ENCODE data around the gene IQCK. TPM values are rescaled to one million over a fixed set of nuclear protein-coding genes. Genes with fewer than 3 reads are reported as not detected.

IQCK gene
- polyA plus RNA-seq, 2 of the 4 experiments (the other 2 are of a cell fraction): 10.3 to 15.6 TPM

DNA sequence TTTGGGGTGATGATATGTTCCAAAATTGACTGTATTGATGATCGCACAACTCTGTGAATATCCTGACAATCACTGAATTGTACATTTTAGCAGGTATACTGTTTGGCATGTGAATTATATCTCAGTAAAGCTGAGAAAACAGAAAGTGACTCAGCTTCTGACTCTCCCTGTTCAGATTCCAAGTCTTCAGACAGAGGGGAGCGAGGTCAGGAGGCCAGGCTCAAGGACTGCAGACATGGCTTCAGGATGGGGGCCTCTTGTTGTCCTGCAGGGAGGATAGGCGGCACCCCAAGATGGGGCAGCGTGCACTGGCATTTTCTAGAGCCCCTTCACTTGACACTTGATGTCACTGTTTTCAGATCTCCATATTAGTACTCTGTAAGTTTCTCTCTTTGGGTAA, 45.7 kb upstream of the IQCK start:
- 90% methylated on average over 4 of the region's 4 CpGs for WGBS (ENCODE audit: missing lambda C conversion rate)
- TF ChIP-seq ESRRA (IDR thresholded peaks at IDR 0.05; ENCODE audit: borderline replicate concordance, low read length): no peak
- TF ChIP-seq JUNB (IDR thresholded peaks at IDR 0.05): no peak
- no peak for TF ChIP-seq CBX2 (IDR thresholded peaks at IDR 0.05; ENCODE audit: borderline replicate concordance, low read depth)
- no peak for TF ChIP-seq RNF2 (IDR thresholded peaks at IDR 0.05; ENCODE audit: borderline replicate concordance, low read depth)
- no peak for TF ChIP-seq ZC3H11A (IDR thresholded peaks at IDR 0.05)
- no peak for TF ChIP-seq BHLHE40 (IDR thresholded peaks at IDR 0.05; ENCODE audit: low read depth, low read length)
- TF ChIP-seq MAZ (IDR thresholded peaks at IDR 0.05; ENCODE audit: borderline replicate concordance, low read depth, low read length): no peak
- TF ChIP-seq RFX5 (IDR thresholded peaks at IDR 0.05): no peak
- no peak for TF ChIP-seq SMC3 (IDR thresholded peaks at IDR 0.05)
- no peak for TF ChIP-seq NPAS2 (CRISPR knock-in tag; IDR thresholded peaks at IDR 0.05; ENCODE audit: borderline replicate concordance)
- TF ChIP-seq CHD4 (IDR thresholded peaks at IDR 0.05; ENCODE audit: borderline replicate concordance): no peak
- TF ChIP-seq, protein P1, sequence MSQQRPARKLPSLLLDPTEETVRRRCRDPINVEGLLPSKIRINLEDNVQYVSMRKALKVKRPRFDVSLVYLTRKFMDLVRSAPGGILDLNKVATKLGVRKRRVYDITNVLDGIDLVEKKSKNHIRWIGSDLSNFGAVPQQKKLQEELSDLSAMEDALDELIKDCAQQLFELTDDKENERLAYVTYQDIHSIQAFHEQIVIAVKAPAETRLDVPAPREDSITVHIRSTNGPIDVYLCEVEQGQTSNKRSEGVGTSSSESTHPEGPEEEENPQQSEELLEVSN (IDR thresholded peaks at IDR 0.05; ENCODE audit: borderline replicate concordance, low read depth): no peak
- no peak for TF ChIP-seq TFCP2L1 (CRISPR knock-in tag; IDR thresholded peaks at IDR 0.05)
- no peak for TF ChIP-seq FOXS1 (CRISPR knock-in tag; IDR thresholded peaks at IDR 0.05)
- TF ChIP-seq HDAC2 (IDR thresholded peaks at IDR 0.05): no peak
- no peak for TF ChIP-seq HOXB13 (CRISPR knock-in tag; IDR thresholded peaks at IDR 0.05; ENCODE audit: low read depth)
- no peak for TF ChIP-seq MAX (IDR thresholded peaks at IDR 0.05)
- TF ChIP-seq PHF8 (IDR thresholded peaks at IDR 0.05; ENCODE audit: borderline replicate concordance, low read depth): no peak
- TF ChIP-seq TP53 (CRISPR knock-in tag; IDR thresholded peaks at IDR 0.05): no peak
- CTCF ChIA-PET: interaction anchor here (0.6 to 1.8 kb wide), 5 partner anchors 114 to 234 kb away, joined by 3 to 4 read pairs (median 3); no protein-coding TSS in a partner anchor
- POLR2A ChIA-PET: no interaction called here
- FAIRE-seq (no peak), ATAC-seq (no peak), DNase-seq (ENCODE audit: low read depth in 1 of 2, low spot score in 1 of 2) (no peak)
- Histone ChIP-seq H3K9me3 (no peaks in the 10 kb centered on the region), H3K4me2 (no peak overlapping the region), H3K27ac (no peak overlapping the region), H3K4me1 (no peaks in the 10 kb centered on the region), H3K4me3 (no peak overlapping the region)

- Histone ChIP-seq H3K27ac (no peak overlapping the region), H3K4me3 (no peak overlapping the region), H3K9me3 (no peaks in the 10 kb centered on the region), H3K4me2 (no peak overlapping the region), H3K4me1 (no peaks in the 10 kb centered on the region)
- 88% methylated on average over 5 of the region's 5 CpGs for WGBS (ENCODE audit: missing lambda C conversion rate)
- POLR2A ChIA-PET: interaction anchor here (0.7 kb wide), 1 partner anchor 561 kb away, joined by 3 read pairs; the partner anchor contains the start of gene ITPRIPL2
- CTCF ChIA-PET: interaction anchor here (1.1 to 1.3 kb wide), 2 partner anchors 10 to 210 kb away, joined by 3 to 4 read pairs; partner anchors contain the start of gene GPRC5B
- ATAC-seq: no peak
- DNase-seq (ENCODE audit: low read depth in 1 of 2, low spot score in 1 of 2): no peak
- FAIRE-seq: no peak
- TF ChIP-seq JUN (IDR thresholded peaks at IDR 0.05): no peak
- no peak for TF ChIP-seq KDM5A (IDR thresholded peaks at IDR 0.05)
- TF ChIP-seq, protein P2, sequence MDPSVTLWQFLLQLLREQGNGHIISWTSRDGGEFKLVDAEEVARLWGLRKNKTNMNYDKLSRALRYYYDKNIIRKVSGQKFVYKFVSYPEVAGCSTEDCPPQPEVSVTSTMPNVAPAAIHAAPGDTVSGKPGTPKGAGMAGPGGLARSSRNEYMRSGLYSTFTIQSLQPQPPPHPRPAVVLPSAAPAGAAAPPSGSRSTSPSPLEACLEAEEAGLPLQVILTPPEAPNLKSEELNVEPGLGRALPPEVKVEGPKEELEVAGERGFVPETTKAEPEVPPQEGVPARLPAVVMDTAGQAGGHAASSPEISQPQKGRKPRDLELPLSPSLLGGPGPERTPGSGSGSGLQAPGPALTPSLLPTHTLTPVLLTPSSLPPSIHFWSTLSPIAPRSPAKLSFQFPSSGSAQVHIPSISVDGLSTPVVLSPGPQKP (IDR thresholded peaks at IDR 0.05; ENCODE audit: low read depth, low read length): no peak
These were observed 43.6 kb upstream of the IQCK start for GRCh38 chr16:19674485-19674884.

- Histone ChIP-seq H3K4me1 (no peaks in the 10 kb centered on the region), H3K9me3 (no peaks in the 10 kb centered on the region), H3K4me3 (no peak overlapping the region), H3K4me2 (no peak overlapping the region), H3K27ac (no peak overlapping the region)
- CTCF ChIA-PET: interaction anchor here (1.2 to 1.5 kb wide), 2 partner anchors 18 to 209 kb away, joined by 3 to 5 read pairs; no protein-coding TSS in a partner anchor
- DNase-seq (ENCODE audit: low read depth in 1 of 2, low spot score in 1 of 2) (no peak), FAIRE-seq (no peak), ATAC-seq (no peak)
- WGBS (ENCODE audit: missing lambda C conversion rate): 77% methylated on average over 7 of the region's 7 CpGs
- POLR2A ChIA-PET: no interaction called here
- TF ChIP-seq HMGXB4 (CRISPR knock-in tag; IDR thresholded peaks at IDR 0.05; ENCODE audit: borderline replicate concordance) (no peak), RNF2 (IDR thresholded peaks at IDR 0.05; ENCODE audit: borderline replicate concordance, low read depth) (no peak), ZNF302 (CRISPR knock-in tag; IDR thresholded peaks at IDR 0.05) (no peak), NFE2L2 (conservative IDR thresholded peaks at IDR 0.05; ENCODE audit: low read length) (no peak), JUN (IDR thresholded peaks at IDR 0.05) (no peak), EHMT2 (IDR thresholded peaks at IDR 0.05; ENCODE audit: low read depth) (no peak), RAD21 (conservative IDR thresholded peaks at IDR 0.05 in 1 of 2, IDR thresholded peaks at IDR 0.05 in 1 of 2) (no peak), CBX2 (IDR thresholded peaks at IDR 0.05; ENCODE audit: borderline replicate concordance, low read depth) (no peak), RARB (CRISPR knock-in tag; IDR thresholded peaks at IDR 0.05) (no peak), EP300 (IDR thresholded peaks at IDR 0.05) (no peak), MAX (IDR thresholded peaks at IDR 0.05) (no peak)
- TF ChIP-seq, protein P3, sequence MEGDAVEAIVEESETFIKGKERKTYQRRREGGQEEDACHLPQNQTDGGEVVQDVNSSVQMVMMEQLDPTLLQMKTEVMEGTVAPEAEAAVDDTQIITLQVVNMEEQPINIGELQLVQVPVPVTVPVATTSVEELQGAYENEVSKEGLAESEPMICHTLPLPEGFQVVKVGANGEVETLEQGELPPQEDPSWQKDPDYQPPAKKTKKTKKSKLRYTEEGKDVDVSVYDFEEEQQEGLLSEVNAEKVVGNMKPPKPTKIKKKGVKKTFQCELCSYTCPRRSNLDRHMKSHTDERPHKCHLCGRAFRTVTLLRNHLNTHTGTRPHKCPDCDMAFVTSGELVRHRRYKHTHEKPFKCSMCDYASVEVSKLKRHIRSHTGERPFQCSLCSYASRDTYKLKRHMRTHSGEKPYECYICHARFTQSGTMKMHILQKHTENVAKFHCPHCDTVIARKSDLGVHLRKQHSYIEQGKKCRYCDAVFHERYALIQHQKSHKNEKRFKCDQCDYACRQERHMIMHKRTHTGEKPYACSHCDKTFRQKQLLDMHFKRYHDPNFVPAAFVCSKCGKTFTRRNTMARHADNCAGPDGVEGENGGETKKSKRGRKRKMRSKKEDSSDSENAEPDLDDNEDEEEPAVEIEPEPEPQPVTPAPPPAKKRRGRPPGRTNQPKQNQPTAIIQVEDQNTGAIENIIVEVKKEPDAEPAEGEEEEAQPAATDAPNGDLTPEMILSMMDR (IDR thresholded peaks at IDR 0.05): no peak
These were observed 40.7 kb upstream of the IQCK start for GRCh38 chr16:19677402-19677801.

Data from A549 (cell line).